ENCODE results near the gene SLC22A5.

SLC22A5 gene

GRCh38 chr5:132368186-132368585 lies 1.3 kb upstream of the SLC22A5 start:
- no peak for DNase-seq (ENCODE audit: low read depth)

GRCh38 chr5:132369007-132369473 lies 470 bp upstream of the SLC22A5 start:
- DNase-seq (ENCODE audit: low read depth) = no peak

DNA sequence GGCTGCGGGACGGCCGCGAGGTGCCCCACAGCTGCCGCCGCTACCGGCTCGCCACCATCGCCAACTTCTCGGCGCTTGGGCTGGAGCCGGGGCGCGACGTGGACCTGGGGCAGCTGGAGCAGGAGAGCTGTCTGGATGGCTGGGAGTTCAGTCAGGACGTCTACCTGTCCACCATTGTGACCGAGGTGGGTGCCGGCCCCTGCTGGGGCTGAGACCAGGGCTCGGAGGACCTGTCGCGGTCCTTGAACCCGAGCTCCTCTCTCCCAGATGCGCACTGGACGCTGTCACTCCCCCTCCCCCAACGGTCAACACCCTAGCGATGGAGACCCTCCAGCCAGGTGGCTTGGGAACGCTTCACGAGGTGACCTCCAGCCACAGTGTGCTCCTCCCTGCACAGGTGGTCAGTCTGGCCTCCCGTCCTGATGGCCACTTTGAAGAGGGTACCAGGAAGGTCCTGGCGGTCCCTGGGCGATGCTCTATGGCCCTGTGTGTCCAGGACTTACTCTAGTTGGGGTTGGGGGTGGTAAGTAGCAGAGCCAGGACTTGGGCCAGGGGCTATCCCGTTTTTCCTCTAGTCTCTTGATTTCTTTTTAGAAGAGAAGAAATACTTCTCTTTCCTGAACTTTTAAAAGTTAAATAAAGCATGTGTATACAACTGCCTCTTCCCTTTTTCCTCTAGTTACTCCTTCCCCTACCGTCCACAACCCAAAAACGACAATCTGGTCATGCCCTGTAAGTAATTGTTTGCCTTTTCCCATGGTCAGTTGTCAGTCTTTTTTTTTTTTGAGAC lies 866 bp downstream of the SLC22A5 start:
- DNase-seq (ENCODE audit: low read depth) = no peak

DNA sequence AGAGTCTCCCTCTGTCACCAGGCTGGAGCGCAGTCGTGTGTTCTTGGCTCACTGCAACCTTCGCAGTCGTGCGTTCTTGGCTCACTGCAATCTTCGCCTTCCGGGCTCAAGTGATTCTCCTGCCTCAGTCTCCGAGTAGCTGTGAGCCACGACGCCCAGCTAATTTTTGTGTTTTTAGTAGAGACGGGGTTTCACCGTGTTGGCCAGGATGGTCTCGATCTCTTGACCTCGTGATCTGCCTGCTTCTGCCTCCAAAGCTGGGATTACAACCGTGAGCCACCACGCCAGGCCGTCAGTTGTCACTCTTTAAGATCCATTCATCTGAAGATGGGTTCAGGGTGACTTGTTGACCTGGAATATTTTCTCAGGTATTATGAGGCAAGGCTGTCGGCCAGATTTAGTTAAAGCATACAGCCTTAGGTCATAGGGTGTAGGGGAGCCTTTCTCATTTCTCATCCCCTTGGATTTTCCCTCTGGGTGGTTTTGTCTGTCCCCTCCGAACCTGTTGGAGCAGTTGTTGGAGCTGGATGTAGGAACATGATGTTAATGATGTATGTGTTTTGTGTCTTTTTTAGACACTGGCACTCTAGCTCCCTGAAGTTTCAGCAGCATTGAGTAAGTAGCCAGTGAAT lies 1.6 kb downstream of the SLC22A5 start:
- no peak for DNase-seq (ENCODE audit: low read depth)

GRCh38 chr5:132371603-132371994 lies 2.1 kb downstream of the SLC22A5 start:
- DNase-seq (ENCODE audit: low read depth) = no peak

DNA sequence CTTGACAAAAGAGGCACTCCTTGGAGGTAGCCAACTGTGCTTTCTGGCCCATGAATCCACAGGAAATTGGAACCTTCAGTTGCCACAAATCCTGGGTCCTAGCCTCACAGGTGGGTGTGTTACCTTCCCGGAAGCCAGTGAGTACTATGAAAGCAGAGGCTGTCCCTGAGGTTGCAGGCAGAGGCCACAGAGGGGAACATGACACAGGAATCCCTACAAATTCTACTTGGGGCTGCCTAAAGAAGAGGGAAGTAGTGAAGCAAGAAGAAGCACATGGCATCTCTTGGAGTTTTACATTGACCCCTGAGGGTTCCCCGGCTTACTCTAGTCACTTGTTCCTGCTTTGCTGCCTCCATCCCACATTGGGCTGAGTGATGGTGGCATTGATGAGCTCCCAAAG lies 2.6 kb downstream of the SLC22A5 start:
- no peak for DNase-seq (ENCODE audit: low read depth)

- no peak for DNase-seq (ENCODE audit: low read depth)
Observed at GRCh38 chr5:132372542-132372941, 3.0 kb downstream of the SLC22A5 start.

DNA sequence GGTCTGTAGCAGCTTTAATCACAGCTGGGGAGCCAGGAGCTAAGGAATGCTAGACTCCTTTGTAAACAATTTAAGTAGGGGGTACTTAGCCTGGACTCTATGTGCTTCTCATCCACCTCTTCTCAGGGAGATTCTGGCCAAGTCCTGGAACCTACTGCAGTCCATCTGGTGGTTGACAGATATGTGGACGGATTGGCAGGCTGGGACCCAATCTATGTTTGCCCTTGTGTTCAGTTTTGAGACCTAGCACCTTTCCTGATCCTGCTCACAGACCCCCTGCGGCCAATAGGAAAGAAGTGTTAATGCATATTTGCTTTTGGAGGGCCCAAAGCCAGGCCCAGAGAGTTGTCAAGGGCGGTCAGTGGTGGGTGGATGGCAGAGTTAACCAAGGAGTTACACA lies 6.4 kb downstream of the SLC22A5 start:
- DNase-seq (ENCODE audit: low read depth) = no peak

- no peak for DNase-seq (ENCODE audit: low read depth)
Observed at GRCh38 chr5:132376694-132377641, 7.5 kb downstream of the SLC22A5 start.

GRCh38 chr5:132377738-132378137 lies 8.2 kb downstream of the SLC22A5 start:
- DNase-seq (ENCODE audit: low read depth) = no peak

DNA sequence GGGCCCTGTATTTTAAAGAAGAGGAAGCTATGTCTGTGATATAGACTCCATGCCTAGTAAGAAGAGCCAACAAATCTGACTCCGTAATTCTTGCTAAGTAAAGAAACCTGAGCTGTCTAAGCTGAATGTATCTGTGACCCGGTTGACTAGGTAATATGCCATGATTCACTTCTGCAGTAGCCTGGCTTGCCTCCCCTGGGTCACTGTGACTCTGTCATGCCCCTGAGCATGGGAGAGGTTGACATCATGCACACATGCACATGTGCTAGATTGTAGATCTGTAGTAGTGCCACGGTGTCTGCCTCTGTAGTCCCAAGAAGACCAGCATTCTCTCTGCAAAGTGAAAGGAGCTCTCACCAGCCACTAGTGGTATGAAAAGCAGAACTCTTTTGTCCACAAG lies 9.1 kb downstream of the SLC22A5 start:
- DNase-seq (ENCODE audit: low read depth) = no peak

DNA sequence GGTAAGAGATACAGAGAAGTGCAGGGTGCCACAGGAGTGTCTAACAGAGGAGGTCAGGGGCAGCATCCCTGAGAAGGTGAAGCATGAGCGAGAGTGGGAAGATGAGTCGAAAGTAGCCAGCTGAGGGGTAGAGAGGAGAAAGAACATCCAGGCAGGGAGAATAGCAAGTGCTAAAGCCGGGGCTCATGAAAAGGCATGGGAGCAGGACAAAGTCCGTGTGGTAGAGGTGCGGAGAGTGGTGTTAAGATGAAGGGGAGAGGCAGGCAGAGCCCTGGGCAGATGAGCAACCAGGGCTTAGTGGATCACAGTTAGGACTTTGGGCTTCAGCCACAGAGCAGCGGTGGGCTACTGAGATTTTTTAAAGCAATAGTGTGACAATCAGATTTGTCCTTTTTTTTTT lies 10.5 kb downstream of the SLC22A5 start:
- no peak for DNase-seq (ENCODE audit: low read depth)

DNA sequence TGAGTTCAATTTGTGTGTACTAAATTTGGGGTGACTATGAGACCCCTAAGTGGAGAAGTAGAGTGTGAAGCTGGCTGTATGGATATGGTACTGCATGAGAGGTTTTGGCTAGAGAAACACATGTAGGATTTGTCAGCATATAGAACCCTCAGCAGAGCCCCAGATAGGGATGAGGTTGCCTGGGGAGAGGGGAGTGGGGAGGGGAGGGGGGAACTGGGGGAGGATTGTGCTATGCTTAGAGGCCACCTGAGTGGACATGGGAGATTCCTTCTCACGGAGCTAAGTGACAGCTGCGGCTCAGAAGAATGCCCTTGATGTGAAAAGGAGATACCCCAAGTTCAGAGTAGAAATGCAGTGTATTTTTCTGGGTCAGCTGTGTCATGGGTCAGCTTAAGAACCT lies 11.2 kb downstream of the SLC22A5 start:
- no peak for DNase-seq (ENCODE audit: low read depth)

GRCh38 chr5:132381614-132382013 lies 12.1 kb downstream of the SLC22A5 start:
- DNase-seq (ENCODE audit: low read depth) = no peak

DNA sequence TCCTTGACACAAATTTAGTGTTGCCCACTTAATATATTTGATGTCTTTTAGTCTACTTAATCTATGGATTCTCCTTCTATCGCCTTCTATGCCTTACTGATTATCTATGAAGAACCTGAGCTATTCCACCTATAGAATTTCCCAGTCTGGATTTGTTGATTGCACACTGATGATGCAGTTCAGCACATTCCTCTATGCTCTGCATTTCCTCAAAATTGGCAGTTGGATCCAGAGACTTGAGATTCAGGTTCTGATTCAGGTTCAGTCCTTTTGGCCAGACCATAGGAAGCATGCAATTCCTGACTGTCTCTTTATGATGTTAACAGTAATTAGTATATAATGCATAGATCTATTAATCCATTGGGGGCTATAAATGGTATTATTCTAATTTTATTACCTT lies 13.8 kb downstream of the SLC22A5 start:
- no peak for DNase-seq (ENCODE audit: low read depth)

DNA sequence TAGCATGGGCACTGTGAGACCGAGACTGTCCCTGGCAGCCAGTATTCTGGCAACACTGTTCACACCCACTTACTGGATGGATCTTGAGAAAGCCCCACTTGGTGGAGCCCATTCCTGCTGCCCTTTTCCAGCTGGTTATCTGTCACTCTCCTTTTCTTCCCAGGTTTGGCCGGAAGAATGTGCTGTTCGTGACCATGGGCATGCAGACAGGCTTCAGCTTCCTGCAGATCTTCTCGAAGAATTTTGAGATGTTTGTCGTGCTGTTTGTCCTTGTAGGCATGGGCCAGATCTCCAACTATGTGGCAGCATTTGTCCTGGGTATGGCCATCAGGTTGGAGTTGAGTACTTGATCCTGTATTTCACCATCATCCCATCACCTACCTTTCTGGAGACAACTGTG lies 14.5 kb downstream of the SLC22A5 start:
- no peak for DNase-seq (ENCODE audit: low read depth)

DNA sequence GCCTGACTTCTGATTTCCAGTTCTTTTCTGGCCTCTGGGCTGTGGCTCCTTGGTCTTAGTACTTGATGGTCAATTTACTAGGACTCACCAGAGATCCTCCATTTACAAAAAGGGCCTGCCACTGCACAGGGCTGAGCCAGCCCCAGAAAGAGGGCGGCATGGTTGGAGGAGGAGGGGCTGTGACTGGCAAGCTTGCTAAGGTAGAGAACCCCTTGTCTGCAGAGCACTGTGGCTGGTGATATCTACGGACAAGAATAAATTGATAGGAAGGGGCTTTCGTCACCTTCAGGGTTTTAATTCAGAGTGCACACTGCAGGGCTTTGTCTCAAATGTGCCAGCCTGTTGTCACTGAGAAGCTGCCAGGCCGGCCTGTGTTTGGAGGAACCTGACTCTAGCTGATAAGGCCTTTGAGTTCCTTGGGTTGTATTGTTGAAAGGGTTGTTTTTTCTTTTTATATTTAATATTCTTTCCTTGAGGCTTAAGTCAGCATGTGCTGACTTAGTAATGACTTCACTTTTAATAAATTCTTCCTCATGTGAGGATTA lies 15.1 kb downstream of the SLC22A5 start:
- DNase-seq (ENCODE audit: low read depth) = no peak

GRCh38 chr5:132385326-132386105 lies 16.0 kb downstream of the SLC22A5 start:
- DNase-seq (ENCODE audit: low read depth) = peak; percentile 32

GRCh38 chr5:132386644-132387286 lies 17.3 kb downstream of the SLC22A5 start:
- DNase-seq (ENCODE audit: low read depth) = peak; percentile 47

GRCh38 chr5:132387640-132388117 lies 18.2 kb downstream of the SLC22A5 start:
- no peak for DNase-seq (ENCODE audit: low read depth)
